GM19372 (cell line): ENCODE data around the gene EAF1.
"Not testable (repeated sequence)": the region's sequence is repeated elsewhere in the genome, so short reads cannot be mapped to it uniquely, and the experiment has no call there.

Experiments used
- ATAC-seq: cut with Tn5 transposase; IDR thresholded peaks from one replicate; pipeline ENCODE4 v1.9.1; 2021; ENCODE audit warnings: mild to moderate bottlenecking, low read depth, moderate library complexity; ENCODE audit not compliant: unreplicated experiment

The EAF1 gene

DNA sequence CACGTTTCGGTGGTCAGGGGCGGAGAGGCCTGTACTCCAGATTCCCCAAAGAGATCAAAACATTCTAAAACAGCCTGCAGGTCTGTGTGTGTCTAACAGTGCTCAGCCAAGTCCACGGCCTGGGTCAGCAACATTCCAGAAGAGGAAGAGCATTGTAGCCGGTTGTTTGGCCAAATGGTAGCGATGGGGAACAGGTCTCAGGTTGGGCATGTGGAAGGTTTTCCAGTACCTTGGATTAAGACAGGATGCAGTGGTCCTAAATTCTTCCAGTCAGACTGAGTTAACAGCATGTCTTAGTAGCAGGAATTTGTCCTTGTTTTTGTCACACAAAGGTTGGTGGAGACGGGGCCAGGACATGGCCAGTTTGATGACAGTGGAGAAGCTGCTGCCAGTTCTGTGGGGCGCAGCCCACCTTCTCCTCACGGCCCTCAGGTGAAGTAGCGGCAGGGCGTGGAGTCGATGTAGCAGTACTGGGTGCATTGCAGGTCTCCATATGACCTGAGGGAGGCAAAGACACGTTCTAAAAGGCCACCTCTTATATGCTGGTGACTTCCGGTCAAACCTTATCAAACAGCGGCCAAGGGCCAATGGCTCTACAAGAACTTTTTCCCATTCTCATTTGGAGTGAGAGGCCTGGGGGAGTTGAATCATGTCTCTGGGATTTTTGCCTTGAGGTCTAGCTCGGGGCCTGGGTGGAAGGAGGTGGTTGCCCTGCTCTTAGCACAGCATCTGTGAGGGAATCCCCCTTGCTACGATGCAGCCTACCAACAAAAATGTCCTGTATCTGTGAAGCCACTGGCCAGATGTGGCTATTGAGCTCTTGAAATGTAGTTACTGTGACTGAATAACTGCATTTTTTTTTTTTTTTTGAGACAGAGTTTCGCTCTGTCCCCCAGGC is 24.1 kb downstream of the EAF1 start:
- ATAC-seq = no peak

DNA sequence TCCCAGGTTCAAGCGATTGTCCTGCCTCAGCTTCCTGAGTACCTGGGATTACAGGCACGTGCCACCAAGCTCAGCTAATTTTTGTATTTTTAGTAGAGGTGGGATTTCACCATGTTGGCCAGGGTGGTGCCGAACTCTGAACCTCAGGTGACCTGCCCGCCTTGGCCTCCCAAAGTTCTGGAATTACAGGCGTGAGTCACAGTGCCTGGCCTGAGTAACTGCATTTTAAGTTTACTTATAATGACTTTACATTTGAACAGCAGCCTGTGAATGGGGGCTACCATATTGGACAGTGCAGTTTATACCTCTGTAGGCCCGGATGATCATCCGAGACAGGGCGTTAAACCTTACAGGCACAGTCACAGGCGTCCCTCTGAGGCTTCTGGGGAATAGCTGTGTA is 24.8 kb downstream of the EAF1 start:
- ATAC-seq = no peak

DNA sequence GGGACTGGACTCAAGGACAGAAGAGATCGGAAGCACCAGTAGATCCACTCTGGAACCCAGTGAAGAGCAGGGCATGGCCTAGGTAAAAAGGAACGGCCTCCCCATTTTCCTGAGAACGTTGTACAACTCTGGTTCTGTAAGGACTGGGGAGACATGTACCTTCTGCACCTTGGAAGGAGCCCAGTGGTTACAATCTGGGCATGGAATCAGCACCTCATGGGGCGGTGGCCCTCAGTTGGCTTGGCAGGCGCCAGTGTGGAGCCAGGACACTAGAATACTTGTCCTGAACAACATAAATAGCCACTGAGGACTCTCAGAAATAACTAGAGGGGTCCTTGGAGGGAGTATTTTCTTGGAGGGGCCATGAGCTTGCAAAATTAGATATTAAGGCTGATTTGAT is 25.6 kb downstream of the EAF1 start:
- no peak for ATAC-seq

DNA sequence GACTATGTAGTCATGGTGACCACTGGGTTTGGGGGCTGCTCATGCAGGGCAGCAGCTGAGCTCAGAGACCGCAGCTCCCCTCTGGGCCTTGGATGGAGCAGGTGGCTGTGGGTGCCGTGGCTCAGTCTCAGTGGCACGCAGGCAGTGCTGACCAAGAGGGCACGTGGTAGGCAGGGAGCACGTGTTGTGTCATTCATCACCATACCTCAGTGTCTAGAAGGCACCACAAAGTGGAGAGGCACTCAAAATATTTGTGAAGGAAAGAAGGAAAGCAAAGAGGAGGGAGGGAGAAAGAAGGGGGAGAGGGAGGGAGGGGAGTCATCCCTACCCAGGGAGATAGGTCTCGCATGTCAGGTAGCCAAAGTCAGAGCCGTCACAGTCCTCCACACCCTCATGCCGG is 26.1 kb downstream of the EAF1 start:
- ATAC-seq = no peak

DNA sequence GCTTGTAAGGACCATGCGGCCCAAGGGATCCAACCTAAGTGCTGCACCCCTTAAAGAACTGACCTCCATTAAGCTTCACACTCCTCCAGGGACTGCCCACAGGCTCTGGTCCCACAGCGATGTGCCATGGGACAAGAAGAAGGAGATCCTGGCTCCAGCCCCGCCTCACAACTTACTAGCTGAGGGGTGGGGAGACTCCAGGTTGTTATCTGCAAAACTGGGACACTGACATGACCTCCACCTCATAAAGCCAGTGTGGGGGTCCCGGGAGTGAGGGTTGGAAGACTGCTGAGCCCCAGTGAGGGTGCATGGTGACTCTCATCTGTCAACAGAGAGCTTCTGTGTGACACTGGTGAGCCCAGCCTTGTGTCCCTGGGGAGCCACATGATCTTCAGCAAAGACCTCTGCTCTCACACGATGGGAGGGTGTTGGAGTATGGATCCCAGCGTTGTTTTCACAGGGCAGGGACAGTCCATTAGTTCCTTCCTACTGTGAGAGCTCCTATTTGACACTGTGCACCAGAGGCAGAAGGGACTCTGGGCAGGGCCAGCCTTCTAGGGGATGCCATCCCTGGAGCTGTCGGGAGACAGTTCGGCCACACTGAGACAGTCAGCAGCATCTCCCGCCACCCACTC is 26.7 kb downstream of the EAF1 start:
- no peak for ATAC-seq

DNA sequence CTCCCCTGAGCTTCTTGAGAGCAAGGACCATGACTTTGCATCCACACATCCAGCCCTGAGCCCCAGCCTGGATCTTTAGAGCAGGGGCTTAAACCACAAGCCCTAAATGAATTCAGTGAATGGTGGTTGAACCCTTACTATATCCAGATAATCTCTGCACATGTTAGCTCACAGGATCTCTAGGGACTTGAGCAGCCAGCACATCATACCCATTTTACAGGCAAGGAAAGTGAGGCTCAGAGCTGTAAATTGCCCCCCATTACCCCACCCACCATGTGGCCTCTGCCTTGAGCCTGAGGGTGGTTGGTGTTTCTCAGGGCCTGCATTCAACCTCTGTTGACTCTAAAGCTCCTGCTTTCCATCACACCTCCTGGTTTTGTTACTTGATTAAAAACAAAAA is 27.6 kb downstream of the EAF1 start:
- no peak for ATAC-seq

DNA sequence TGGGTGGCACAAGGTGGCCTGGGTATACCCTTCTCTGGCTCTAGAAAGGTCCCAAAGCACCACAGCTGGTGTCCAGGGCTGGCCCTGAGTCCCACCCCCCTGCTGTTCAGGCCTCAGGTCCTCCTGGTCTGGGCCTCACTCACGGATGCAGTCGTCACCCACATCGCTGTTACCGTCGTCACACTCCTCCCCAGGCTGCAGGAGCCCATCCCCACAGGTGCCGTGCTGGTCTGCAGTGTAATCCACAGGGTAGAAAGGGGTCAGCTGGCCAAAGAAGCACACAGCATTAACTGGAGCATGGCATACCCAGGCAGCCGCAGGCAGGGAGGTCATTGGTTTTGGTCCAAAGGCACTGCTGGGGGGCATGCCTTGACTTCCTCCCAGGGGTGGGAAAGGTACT is 28.4 kb downstream of the EAF1 start:
- no peak for ATAC-seq

DNA sequence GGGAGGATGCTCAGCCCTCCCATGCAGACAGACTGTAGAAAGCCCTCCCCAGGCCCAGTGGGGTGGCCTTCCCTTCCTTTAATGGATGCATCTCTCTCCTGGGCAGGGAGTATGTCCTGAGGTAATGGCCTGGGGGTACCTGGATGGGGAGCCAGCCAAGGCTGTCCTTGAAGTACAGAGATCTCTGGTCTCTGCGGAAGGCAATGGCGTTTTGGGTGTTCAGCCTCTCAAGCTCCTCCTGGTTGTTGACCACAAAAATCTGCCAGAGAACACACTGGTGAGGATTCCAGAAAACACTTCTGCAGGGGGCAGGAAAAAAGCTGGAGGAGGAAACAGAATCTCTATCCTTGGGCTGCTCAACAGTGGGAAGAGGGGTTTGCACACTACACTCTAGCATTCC is 28.9 kb downstream of the EAF1 start:
- ATAC-seq = no peak

DNA sequence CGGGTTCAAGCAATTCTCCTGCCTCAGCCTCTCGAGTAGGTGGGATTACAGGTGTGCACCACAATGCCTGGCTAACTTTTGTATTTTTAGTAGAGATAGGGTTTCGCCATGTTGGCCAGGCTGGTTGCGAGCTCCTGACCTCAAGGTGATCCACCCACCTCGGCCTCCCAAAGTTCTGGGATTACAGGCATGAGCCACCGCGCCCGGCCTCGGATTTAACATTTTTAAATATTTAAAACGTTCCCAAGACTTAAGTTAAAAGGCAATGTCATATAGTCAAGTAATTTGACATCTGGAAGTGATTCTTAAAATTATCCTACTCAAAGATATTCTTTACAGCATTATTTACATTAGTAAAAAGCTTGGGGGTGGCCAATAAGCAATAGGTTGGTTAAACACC is 29.5 kb downstream of the EAF1 start:
- not testable (repeated sequence) for ATAC-seq

DNA sequence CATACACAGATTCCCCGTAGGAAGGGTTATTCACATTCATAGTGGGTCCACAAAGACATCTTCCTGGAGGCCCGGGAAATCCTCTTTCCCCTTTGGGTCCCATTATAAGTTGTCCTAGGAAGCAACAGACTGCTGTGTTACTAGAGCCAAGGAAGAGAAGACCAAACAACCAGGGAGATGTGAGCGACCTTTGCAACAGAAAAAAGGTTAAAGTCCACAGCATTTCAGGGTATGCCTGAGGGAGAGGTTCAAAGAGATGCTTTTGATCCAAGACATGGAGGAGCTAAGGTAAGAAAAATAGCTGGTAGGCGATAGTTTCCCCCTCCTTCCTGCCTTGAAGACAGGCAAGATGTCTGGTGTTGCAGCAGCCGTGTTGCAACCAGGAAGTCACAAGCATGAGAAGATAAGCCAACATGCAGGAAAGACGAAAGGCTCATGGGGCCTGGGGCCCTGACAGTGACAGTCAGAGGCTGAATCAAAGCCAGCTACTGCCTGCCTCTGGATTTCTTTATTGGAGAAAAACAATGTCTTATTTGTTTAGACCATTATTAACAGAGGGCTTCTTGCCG is 30.9 kb downstream of the EAF1 start:
- no peak for ATAC-seq

DNA sequence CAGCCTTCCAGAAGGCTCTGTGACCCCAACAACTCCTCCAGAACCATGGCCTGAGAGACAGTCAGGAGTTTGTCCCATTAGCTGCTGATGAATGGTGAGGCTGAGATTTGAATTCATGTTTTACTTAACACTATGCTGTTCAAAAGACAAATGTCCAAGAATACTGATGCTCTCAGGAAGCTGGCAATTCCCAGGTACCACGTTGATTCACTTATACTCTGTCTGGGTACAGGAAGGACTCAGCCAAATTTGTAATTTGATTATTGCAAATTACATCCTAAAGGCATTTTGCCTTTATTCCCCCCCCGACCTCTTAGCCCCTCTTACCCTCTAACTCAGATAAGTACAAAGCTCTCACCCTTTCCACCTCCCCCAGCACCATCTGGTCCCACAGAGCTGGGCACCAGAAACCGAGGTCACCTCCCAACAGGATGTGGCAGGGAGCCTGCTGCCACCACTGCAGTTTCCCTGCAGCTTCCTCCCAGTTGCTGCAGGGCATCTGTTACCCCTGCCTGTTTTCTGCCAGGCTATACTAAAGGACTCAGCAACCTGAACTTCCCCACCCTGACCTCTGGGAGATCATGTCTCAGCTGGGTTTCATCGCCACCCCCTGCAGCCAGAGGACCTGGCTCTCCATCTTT is 33.6 kb downstream of the EAF1 start:
- no peak for ATAC-seq

DNA sequence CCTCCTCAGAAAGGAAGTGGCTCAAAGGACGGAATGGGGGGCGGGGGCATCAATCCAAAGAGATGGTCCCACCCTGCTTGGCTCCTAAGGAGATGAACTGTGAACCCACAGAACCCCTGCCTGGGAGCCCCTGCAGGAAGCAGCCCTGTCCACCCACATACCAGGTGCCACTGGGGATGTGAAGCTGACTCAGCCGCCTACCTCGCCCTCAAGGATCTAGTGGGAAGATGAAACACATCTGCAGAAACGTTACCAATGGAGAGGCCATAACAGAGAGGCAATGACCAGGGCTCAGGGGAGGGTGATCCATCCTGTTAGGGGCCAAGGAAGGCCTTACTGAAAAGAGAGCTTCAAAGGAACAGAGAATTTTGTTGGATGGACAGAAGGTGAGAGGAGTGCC is 35.1 kb downstream of the EAF1 start:
- no peak for ATAC-seq

DNA sequence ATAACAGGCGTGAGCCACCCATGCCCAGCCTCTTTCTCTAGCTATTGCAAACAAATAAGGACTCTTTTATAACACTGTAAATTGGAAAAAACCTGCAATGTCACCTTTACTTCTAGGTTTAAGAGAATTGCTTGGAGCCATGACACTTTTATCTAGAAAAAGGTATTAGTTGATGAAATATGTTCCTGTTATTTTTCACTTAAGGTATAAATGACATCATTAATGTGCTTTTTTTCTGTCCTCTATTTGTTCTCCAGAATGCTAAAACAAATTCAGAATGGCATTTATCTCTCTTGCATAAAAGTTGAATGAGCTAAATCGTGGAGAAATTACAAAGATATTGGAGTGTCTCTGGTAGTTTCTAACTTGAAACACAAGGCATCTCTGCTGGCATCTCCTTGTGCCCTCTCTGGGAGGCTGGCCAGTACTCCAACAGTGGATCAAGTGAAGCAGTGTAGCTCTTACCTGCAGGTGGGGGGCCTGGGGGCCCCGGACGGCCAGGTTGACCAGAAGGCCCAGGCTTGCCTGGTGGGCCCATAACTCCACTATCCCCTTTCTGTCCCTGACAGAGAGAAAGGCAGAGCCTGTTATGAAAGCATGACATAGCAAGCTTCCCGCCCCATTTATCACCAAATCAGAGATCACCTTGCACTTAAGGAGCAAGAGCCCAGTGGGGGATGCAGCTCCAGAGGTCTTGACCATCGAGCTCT is 38.6 kb downstream of the EAF1 start:
- no peak for ATAC-seq

DNA sequence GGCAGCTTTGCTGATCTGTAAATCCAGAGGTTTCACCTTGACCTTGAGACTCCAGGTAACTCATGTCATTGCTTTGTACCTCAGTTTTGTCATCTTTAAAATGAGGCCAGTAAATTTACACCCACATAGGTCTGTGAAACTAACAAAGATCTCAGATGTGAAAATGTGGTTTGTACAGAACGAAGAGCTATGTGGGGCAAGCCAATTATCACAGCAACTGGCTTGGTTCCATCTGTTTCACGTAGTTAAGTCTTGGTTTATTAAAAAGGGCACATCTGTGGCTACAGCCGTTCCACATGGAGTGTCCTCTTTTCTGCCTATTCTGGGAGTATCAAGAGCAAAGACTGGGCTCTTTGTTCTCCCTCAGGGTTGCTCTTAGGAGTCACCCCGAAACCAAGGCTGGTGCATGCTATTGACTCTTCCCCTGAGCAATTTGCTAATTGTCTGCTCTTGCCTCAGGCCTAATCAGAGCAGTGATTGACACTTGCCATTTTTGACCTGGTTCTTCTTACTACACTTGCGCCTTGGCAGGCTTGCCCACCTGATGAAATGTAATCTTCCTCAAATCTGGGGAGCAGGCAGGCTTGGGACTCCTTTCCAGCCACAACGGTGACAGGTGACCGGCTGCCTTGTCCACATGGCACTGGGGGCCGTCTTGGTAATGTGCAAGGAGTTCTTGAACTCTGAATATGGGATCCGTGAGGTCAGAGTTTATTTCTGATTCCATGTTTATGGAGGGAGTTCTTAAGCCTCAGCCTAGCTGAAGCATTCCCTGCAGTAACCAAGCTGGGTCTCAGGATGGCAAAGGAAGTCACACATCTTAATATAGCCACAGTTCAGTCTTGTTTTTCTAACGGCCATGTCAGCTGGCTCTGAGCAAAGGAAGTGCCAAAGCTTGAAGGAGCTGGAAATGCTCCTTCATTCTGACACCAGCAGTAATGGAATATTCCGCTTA is 40.1 kb downstream of the EAF1 start:
- ATAC-seq = no peak

DNA sequence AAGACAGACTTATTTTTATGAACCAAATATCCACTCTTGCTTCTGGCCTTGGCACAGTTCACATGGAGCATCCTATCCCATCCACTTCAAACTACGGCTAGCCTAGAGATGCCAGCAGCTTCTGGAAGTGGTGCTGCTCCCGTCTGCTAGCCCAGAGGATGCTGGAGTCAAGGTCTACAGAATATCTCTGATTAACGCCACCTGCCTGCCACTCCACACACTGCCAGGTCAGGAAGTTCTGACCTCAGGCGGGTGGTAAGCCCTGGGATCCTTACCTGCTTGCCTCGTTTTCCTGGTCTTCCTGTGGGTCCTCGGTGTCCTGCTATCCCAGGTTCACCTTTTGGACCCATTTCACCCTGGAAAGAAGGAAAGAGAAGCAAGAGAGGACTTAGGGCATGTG is 42.9 kb downstream of the EAF1 start:
- no peak for ATAC-seq

DNA sequence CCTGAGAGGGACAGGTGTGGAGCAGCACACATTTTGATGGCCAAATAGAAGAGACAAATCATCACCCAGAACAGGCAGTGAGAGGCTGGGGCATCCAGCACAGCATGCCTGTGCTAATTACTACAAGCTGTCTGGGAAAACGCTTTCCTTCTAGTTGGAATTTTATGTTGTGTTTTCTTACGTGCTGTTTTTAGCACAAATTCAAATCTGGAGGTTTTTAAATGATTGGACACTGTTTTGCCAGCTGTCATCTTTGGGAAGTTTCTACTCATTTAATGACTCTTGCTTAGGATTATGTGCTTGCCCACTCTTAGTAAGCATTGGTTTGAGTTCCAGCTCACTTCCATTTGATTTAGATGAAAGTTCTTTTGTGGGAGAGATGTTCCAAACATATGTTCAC is 43.5 kb downstream of the EAF1 start:
- no peak for ATAC-seq

DNA sequence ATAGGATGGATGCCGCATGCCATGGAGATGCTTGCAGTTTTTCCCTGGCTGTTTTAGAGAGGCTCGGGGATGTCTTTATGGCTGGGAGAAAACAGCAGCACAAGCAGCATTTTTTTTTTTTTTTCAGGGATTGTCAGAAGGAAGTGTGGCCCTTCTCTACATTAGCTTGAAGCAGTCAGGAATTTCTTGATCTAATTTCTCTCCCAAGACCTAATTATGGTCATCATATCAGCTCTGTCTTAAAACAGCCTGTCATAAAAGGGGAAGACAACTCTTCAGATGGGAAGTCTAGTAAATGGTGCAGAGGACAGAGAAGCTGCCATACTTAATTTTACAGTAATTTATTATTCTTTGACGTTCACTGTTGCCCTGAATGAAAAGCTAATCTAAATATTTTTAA is 44.5 kb downstream of the EAF1 start:
- no peak for ATAC-seq

DNA sequence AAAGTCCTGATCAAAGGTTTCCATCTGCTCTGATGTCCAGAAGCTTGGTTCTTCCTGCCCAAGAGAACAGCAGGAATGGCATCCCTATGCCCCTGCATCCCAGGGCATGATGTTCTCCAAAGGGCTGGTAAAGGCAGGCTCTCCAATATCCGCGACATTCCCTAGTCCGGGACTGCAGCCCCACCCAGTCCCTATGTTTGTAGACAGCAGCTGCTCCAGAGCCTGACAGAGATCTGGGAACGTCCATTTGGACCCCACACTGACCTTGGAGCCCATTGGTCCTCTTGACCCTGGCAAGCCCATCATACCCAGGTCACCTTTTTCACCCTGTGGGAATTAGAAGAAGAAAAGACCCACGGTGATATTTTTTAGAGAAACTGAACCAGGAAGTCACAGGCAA is 47.8 kb downstream of the EAF1 start:
- ATAC-seq = no peak

DNA sequence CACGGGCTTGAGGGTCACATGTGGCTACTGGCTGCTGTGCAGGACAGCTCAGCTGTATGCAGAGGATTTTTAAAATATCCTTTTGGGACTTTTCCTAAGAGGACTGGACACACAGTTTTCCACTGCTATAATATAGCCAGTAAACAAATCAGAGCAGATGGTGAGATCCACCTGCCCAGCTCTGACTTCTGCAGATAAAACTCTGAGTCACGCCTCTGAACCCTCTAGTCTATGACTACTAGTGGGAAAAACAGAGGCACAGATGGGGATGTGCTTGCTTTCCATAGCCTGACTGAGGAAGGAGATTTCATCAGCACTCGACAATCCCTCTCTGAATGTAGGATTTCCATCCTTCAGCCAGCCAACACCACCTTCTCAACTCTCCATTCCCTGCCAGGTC is 49.0 kb downstream of the EAF1 start:
- ATAC-seq = no peak
